HUES64 (cell line): ENCODE results near the gene HSD3B1.

Experiments used
- H3K27ac ChIP-seq: 2 replicates; pipeline ENCODE4 v1.7.0; 2013; ENCODE audit warnings: low read depth, low read length, inconsistent platforms
- H3K27me3 ChIP-seq: 2 replicates; pipeline ENCODE4 v1.6.1; 2013; ENCODE audit warnings: mild to moderate bottlenecking, low read length; ENCODE audit not compliant: insufficient read depth
- H3K36me3 ChIP-seq: 2 replicates; pipeline ENCODE4 v1.6.1; 2013; ENCODE audit warnings: mild to moderate bottlenecking, low read length; ENCODE audit not compliant: insufficient read depth
- H3K4me1 ChIP-seq: 2 replicates; pipeline ENCODE4 v1.6.1; 2013; ENCODE audit warnings: mild to moderate bottlenecking, low read length, moderate library complexity; ENCODE audit not compliant: insufficient read depth
- H3K4me3 ChIP-seq: 2 replicates; pipeline ENCODE4 v1.5.1; 2013; ENCODE audit warnings: mild to moderate bottlenecking, low read length, moderate library complexity
- H3K9ac ChIP-seq: 2 replicates; pipeline ENCODE4 v1.6.1; 2013; ENCODE audit warnings: mild to moderate bottlenecking, low read depth, low read length
- H3K9me3 ChIP-seq: 2 replicates; pipeline ENCODE4 v1.6.1; 2013; ENCODE audit warnings: low read depth, low read length; ENCODE audit not compliant: insufficient read depth
- WGBS: fragments of 150-250, 120-280 bp; methylation state at CpG from one replicate; pipeline ENCODE4 v1.1.7; 2013; ENCODE audit warnings: missing lambda C conversion rate; 5-methylcytosine and 5-hydroxymethylcytosine counted together

HSD3B1 gene

GRCh38 chr1:119472819-119473175 is 34.2 kb upstream of the HSD3B1 start:
- H3K27ac ChIP-seq = no peak overlapping the region
- H3K4me3 ChIP-seq = no peak overlapping the region
- no peaks in the 10 kb centered on the region for H3K27me3 ChIP-seq
- H3K9ac ChIP-seq = no peak overlapping the region
- 89% methylated on average over 3 of the region's 3 CpGs for WGBS
- no peaks in the 10 kb centered on the region for H3K9me3 ChIP-seq
- peaks cover 5% of the 10 kb centered on the region; the same call in 1 of the 2 replicates for H3K4me1 ChIP-seq
- no peaks in the 10 kb centered on the region for H3K36me3 ChIP-seq

DNA sequence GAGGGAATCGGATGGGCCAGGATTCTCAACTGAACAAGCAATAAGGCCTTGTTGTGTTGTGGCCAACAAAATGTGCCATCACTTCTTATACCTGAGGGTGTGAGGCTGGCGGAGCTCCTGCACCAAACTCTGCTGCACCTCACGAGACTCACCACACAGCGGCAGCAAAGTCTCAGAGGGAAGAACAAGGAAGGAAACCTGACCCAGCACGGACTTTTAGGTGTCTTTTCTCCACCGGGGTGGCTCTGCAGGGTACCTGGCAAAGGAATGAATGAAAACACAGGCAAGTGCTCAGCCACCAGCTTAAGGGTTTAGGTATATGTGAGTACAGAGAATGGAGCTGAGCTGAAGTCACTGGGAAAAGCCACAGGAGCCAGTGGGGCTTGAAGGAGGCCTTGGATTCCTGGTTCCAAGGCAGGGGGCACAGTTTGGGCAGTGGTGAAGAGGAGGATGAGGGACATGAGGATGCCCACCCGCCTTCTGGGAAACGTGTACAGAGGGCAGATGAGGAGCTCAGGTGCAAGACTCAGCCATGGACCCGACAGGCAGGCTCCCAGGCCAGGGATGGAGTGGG is 31.1 kb upstream of the HSD3B1 start:
- peaks cover 5% of the 10 kb centered on the region; the same call in 1 of the 2 replicates for H3K4me1 ChIP-seq
- 33% methylated on average over 9 of the region's 9 CpGs for WGBS
- no peaks in the 10 kb centered on the region for H3K9me3 ChIP-seq
- H3K36me3 ChIP-seq = no peaks in the 10 kb centered on the region
- no peak overlapping the region for H3K27ac ChIP-seq
- H3K4me3 ChIP-seq = no peak overlapping the region
- H3K9ac ChIP-seq = no peak overlapping the region
- H3K27me3 ChIP-seq = no peaks in the 10 kb centered on the region

DNA sequence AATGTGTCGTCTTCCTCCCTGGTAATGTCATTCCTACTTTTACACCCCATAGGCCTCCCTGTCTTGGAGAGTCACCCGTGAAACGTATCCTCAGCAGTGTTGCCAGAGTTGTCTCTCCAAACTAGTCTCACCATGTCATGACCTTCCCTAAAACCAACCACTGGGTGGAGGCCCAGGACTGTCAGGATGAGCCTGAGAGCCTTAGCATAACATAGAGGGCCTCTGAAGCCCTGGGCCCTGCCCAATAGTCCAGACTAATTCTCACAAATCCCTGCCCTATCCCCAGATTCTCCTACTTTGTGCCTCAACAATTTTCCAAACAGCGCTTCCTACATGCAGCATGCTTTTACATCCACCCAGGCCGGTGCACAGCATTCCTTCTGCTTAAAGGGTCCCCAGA is 29.3 kb upstream of the HSD3B1 start:
- WGBS = 94% methylated on average over 5 of the region's 5 CpGs
- H3K27ac ChIP-seq = no peak overlapping the region
- no peak overlapping the region for H3K4me3 ChIP-seq
- no peak overlapping the region for H3K9ac ChIP-seq
- H3K4me1 ChIP-seq = peaks cover 5% of the 10 kb centered on the region; the same call in 1 of the 2 replicates
- no peaks in the 10 kb centered on the region for H3K9me3 ChIP-seq
- H3K36me3 ChIP-seq = no peaks in the 10 kb centered on the region
- no peaks in the 10 kb centered on the region for H3K27me3 ChIP-seq

- H3K9me3 ChIP-seq = no peaks in the 10 kb centered on the region
- no peak overlapping the region for H3K27ac ChIP-seq
- no peaks in the 10 kb centered on the region for H3K36me3 ChIP-seq
- no peaks in the 10 kb centered on the region for H3K27me3 ChIP-seq
- peaks cover 11% of the 10 kb centered on the region; the same call in 1 of the 2 replicates for H3K4me1 ChIP-seq
- 89% methylated on average over 2 of the region's 2 CpGs for WGBS
- no peak overlapping the region for H3K4me3 ChIP-seq
- no peak overlapping the region for H3K9ac ChIP-seq
These were observed 26.8 kb upstream of the HSD3B1 start for GRCh38 chr1:119480175-119480574.

DNA sequence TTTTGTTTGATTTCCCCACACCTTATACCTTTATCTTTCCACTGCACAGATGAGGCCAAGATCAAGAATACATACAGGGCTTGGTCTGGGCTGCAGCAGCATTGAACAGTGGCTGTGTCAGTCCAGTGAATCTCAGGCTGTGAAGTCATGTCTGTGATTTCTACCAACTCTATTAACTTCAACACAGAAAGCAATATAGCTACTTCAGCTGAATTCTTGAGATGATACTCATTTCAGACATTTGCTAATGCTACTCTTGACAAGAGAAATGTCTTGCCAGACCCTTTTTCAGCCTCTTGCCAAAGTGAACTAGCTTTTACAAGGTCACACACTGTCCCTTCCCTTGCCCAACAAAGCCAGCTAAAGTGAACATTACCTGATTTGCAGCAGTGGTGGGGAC is 25.1 kb upstream of the HSD3B1 start:
- no peaks in the 10 kb centered on the region for H3K27me3 ChIP-seq
- no peak overlapping the region for H3K27ac ChIP-seq
- H3K4me1 ChIP-seq = peaks cover 7% of the 10 kb centered on the region; the same call in 1 of the 2 replicates
- no peaks in the 10 kb centered on the region for H3K9me3 ChIP-seq
- H3K9ac ChIP-seq = no peak overlapping the region
- no peaks in the 10 kb centered on the region for H3K36me3 ChIP-seq
- H3K4me3 ChIP-seq = no peak overlapping the region

- Histone ChIP-seq H3K4me1 (peaks cover 7% of the 10 kb centered on the region; the same call in 1 of the 2 replicates), H3K4me3 (no peak overlapping the region), H3K9ac (no peak overlapping the region), H3K36me3 (no peaks in the 10 kb centered on the region), H3K9me3 (no peaks in the 10 kb centered on the region), H3K27ac (no peak overlapping the region), H3K27me3 (no peaks in the 10 kb centered on the region)
- 85% methylated on average over 6 of the region's 6 CpGs for WGBS
These were observed 24.2 kb upstream of the HSD3B1 start for GRCh38 chr1:119482517-119483425.

DNA sequence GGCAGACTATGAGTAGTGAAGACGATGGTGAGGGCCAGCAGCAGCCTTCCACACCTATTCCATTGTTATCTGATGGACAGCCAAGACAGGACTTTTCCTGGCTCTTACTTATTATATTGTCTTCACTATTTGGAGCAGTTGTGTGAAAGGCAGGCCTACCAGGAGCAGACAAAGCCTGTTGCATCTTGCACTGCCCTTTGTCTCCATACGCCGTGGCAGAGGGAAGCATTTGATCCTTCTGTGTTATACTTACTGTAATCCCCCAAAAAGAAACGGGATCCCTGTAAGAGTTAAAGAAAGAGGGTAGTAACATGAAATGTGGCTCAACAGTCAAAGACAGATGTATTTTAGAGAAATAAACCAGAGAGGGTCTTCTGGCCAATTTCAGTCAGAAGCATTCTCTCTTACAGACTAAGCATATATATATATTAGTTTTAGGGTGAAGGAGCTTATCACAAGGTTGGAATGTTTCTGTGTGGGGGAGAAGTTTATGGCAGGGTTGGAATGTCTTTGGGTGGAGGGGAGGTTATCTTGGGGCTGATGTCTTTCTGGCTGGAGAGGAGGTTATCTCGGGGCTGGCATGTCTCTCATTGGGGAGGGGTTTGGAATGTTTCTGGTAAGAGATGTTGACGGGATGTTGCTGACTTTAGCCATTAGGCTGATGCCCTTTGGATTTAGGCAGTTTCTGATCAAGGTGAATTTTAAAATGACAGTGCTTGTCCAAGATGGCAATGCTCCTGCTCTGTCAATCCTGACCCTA is 23.4 kb upstream of the HSD3B1 start:
- Histone ChIP-seq H3K4me3 (no peak overlapping the region), H3K36me3 (no peaks in the 10 kb centered on the region), H3K27ac (no peak overlapping the region), H3K4me1 (peaks cover 7% of the 10 kb centered on the region; the same call in 1 of the 2 replicates), H3K9me3 (no peaks in the 10 kb centered on the region), H3K27me3 (no peaks in the 10 kb centered on the region), H3K9ac (no peak overlapping the region)
- 93% methylated on average over 5 of the region's 6 CpGs for WGBS

GRCh38 chr1:119485201-119485600 is 21.8 kb upstream of the HSD3B1 start:
- Histone ChIP-seq H3K27ac (no peak overlapping the region), H3K4me1 (peaks cover 7% of the 10 kb centered on the region; the same call in 1 of the 2 replicates), H3K9ac (no peak overlapping the region), H3K36me3 (no peaks in the 10 kb centered on the region), H3K4me3 (no peak overlapping the region), H3K27me3 (no peaks in the 10 kb centered on the region), H3K9me3 (no peaks in the 10 kb centered on the region)
- 92% methylated on average over 4 of the region's 4 CpGs for WGBS

DNA sequence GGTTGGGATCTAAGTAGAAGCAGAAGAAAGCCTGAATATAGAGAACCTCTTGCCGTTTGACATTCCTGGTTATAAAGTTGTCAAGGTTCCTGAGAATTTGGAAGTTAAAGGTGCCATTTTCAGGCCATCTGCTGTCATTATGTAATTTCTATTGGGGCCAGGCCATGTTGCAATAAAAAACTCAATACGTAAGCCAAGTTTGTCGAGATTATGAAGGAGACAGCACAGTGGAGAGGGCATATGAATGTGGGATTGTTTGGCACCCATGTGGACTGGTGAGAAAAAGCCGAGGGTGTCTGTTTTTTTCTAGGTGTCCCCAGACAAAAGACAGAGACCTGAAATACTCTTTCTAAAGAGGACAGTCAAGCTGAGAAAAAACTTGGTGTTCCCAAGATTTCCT is 18.8 kb upstream of the HSD3B1 start:
- 91% methylated on average over 4 of the region's 4 CpGs for WGBS
- H3K36me3 ChIP-seq = no peaks in the 10 kb centered on the region
- H3K4me3 ChIP-seq = no peak overlapping the region
- no peaks in the 10 kb centered on the region for H3K27me3 ChIP-seq
- no peak overlapping the region for H3K9ac ChIP-seq
- H3K27ac ChIP-seq = no peak overlapping the region
- peaks cover 5% of the 10 kb centered on the region; the same call in 1 of the 2 replicates for H3K4me1 ChIP-seq
- no peaks in the 10 kb centered on the region for H3K9me3 ChIP-seq

DNA sequence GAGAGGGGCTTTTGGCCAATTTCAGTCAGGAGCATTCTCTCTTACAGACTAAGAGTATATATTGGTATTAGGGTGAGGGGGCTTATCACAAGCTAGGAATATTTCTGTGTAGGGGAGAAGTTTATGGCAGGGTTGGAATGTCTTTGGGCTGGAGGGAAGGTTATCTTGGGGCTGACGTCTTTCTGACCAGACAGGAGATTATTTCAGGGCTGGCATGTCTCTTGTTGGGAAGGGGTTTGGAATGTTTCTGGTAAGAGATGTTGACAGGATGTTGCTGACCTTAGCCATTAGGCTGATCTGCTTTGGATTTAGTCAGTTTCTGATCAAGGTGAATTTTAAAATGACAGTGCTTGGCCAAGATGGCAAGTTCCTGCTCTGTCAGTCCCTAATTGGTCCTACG is 17.8 kb upstream of the HSD3B1 start:
- no peak overlapping the region for H3K4me3 ChIP-seq
- WGBS = 89% methylated on average over 2 of the region's 2 CpGs
- H3K9me3 ChIP-seq = no peaks in the 10 kb centered on the region
- H3K27me3 ChIP-seq = no peaks in the 10 kb centered on the region
- H3K4me1 ChIP-seq = no peaks in the 10 kb centered on the region
- H3K27ac ChIP-seq = no peak overlapping the region
- H3K36me3 ChIP-seq = no peaks in the 10 kb centered on the region
- H3K9ac ChIP-seq = no peak overlapping the region

GRCh38 chr1:119490925-119491324 is 16.1 kb upstream of the HSD3B1 start:
- H3K36me3 ChIP-seq = no peaks in the 10 kb centered on the region
- no peak overlapping the region for H3K27ac ChIP-seq
- no peak overlapping the region for H3K4me3 ChIP-seq

More at GRCh38 chr1:119490925-119491324, 16.1 kb upstream of the HSD3B1 start:
- no peak overlapping the region for H3K9ac ChIP-seq
- no peaks in the 10 kb centered on the region for H3K27me3 ChIP-seq
- H3K4me1 ChIP-seq = no peaks in the 10 kb centered on the region
- no peaks in the 10 kb centered on the region for H3K9me3 ChIP-seq
